Measurements from ENCODE around the gene HDHD5. TPM values are rescaled to one million over a fixed set of nuclear protein-coding genes. Genes with fewer than 3 reads are reported as not detected.
A peak's percentile ranks its signal among the peaks of the same experiment; 100 is the strongest.

The HDHD5 gene
- 69.4 TPM for total RNA-seq

GRCh38 chr22:17158568-17159503 is at the start of gene HDHD5:
TSS of gene HDHD5 (minus strand) at chr22:17159277. CDS start at chr22:17159251, 26 bp downstream.
- peak; percentile 94 for DNase-seq

- DNase-seq: peak; percentile 26
Measured at GRCh38 chr22:17205432-17205831, 46.4 kb upstream of the HDHD5 start.

- no peak for DNase-seq
Measured at GRCh38 chr22:17201285-17201945, 42.3 kb upstream of the HDHD5 start.

- peak; percentile 90 for DNase-seq
Measured at GRCh38 chr22:17199003-17199731, 40.1 kb upstream of the HDHD5 start.

- peak; percentile 70 for DNase-seq
Measured at GRCh38 chr22:17198170-17199002, 39.3 kb upstream of the HDHD5 start.

- DNase-seq: no peak
Measured at GRCh38 chr22:17194213-17194612, 35.1 kb upstream of the HDHD5 start.

GRCh38 chr22:17192186-17192585 is 33.1 kb upstream of the HDHD5 start:
- no peak for DNase-seq

GRCh38 chr22:17191163-17191784 is 32.2 kb upstream of the HDHD5 start:
- no peak for DNase-seq

GRCh38 chr22:17190702-17191101 is 31.6 kb upstream of the HDHD5 start:
- DNase-seq: no peak

GRCh38 chr22:17176715-17177114 is 17.6 kb upstream of the HDHD5 start:
- peak; percentile 45 for DNase-seq

- DNase-seq: peak; percentile 68
Measured at GRCh38 chr22:17172029-17172833, 13.2 kb upstream of the HDHD5 start.

GRCh38 chr22:17171153-17172028 is 12.3 kb upstream of the HDHD5 start:
- peak; percentile 92 for DNase-seq

GRCh38 chr22:17167486-17167885 is 8.4 kb upstream of the HDHD5 start:
- no peak for DNase-seq

- no peak for DNase-seq
Measured at GRCh38 chr22:17164392-17165024, 5.4 kb upstream of the HDHD5 start.

GRCh38 chr22:17162731-17163130 is 3.7 kb upstream of the HDHD5 start:
- no peak for DNase-seq

- DNase-seq: no peak
Measured at GRCh38 chr22:17161991-17162390, 2.9 kb upstream of the HDHD5 start.

- DNase-seq: peak; percentile 62
Measured at GRCh38 chr22:17159504-17159951, 451 bp upstream of the HDHD5 start.

GRCh38 chr22:17158176-17158567 is 905 bp downstream of the HDHD5 start:
- DNase-seq: no peak

GRCh38 chr22:17157714-17158113 is 1.4 kb downstream of the HDHD5 start:
- DNase-seq: no peak

Measured in tongue (tissue), 2 donors.